GM21360 (cell line): ENCODE results near the gene GTF2E1.
A peak's percentile ranks its signal among the peaks of the same experiment; 100 is the strongest.
"Not testable (repeated sequence)": the region's sequence is repeated elsewhere in the genome, so short reads cannot be mapped to it uniquely, and the experiment has no call there.

Experiments used
- ATAC-seq: cut with Tn5 transposase; IDR thresholded peaks from one replicate; pipeline ENCODE4 v1.9.1; 2021; ENCODE audit warnings: mild to moderate bottlenecking, moderate library complexity; ENCODE audit not compliant: unreplicated experiment

The GTF2E1 gene

DNA sequence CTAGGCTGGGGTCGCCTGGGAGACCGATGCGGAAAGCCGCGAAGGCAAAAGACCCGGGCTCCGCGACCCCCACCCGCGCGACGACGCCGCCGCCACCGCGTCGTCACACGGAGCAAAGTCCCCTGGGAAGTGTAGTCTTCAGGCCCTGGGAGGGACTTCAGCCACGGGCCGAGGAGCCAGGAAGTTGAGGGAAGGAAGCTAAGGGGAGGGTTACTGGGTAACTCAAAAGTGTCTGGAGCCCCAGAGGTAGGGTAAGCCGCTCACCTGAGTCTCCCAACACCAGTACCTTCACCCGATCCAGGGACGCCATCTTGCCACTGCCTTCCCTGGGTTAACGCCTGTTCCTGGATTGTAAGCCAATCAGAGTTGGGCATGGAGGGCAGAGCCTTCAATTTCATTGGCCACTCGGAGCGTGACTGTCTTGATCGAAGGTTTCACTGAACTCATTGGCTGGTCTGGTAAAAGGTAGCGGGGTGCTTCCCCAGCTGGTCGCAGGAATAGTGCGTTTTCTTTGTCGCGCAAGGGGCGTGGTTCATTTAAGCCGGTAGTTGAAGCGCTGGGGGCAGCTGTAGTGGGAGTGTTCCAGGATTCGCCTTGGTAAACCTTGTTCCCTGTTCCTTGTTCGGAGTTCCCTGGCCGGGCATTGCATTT is at the start of gene GTF2E1, which contains the start of gene RABL3:
GTF2E1 (plus strand) TSS at position 547 of the 651 bp plus-strand sequence. CDS start 7,809 bp downstream, outside the sequence.
RABL3 (minus strand) TSS at position 319 of the 651 bp plus-strand sequence; CDS start at position 310, 9 bp downstream.
- ATAC-seq, result peak; percentile 97

DNA sequence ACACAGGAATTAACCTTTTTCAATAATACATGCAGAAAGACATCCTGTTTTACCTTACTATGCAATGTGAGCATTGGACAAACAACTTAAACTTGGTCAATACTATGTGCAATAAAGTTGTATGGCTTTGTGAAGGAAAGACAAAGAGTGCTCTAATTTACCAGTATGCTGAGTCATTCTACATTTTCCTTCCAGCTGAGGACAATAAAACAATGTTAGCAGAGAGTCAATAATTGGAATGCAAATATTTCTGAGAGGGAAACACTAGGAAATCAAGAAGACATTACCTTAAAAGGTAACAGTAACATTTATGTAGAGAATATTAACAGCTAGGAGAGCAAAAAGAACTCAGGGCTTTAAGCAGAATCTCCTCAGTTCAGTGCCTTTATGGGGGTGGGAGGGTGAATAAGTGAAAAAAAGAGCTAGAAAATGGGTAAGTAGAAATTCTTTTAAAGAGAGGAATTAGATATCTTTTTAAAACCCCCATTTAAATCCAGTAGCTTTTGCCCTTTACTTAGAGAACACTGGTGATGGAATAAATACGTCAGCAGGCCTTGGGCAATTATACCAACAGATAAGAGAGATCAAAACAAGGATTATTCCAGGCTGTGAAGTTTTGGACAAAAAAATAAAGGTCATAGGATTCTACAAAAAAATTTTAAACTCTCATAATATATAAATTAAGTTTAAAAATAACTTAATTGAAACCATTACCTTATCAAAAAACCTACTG is 48.9 kb upstream of the GTF2E1 start:
- no peak for ATAC-seq

DNA sequence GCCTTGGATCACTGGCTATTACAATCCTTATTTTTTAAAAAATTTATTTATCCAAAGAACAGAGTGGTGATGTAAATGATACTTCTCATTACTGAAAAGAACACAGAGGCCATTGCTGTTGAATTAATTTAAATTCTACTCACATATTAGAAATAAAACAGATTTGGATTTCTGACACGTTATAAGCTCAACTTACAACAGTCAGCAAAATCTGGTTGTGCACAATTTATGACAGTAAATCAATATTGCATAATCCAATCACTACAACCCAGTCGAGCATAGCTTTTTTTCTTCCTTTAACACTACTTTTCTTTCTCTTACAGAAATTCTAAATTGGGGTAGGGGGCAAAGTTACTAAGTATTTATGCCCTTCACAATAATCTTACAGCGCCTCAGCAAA is 43.2 kb upstream of the GTF2E1 start:
- ATAC-seq, result no peak

DNA sequence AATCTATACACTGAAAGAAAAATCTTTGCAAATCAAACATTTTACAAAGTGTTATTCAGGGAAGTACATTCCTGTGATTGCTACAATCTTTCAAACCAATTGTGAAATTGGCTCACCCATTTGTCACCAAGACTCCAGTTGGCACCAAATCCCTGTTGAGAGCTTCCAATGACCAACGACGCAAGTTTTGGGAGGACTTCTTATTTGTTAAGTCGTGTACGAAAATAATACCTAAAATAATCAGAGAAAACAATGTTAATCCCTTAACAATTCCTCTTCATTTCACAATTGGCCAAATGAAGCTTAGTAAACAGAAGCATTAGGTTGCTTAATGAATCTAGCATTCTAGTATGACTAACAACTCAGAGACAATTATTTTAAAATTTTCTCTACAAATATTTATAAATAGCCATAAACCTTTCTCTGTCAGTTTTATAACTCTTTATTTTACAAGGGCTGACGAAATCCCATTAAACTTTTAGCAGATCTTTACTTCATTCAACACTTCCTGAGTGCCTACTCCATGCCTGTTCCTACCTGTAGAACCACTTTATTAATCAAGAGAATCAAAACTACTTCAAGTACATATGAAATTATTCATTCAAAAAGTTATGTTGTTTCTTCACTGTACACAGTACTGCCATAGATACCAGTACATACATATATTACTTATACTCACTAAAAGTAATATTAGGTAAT is 36.5 kb upstream of the GTF2E1 start:
- ATAC-seq, result no peak

DNA sequence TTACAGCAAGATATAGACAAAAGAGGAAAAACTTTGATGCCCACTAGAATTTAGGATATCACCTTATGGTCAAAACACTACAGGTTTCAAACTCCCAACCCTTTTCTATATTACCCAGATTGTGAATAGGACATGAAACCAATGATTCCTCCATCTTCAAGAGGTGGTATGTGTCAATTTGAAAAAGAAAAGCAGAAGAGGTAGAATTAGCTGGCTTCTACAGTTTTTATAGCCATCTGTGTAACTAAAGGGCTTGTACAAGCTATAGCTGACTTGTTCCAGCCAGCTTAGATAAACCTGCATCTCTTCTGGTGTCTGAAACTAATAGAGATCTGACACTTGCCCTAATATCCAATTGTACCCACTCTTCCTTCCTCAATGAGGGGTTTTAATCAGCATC is 35.6 kb upstream of the GTF2E1 start:
- no peak for ATAC-seq

DNA sequence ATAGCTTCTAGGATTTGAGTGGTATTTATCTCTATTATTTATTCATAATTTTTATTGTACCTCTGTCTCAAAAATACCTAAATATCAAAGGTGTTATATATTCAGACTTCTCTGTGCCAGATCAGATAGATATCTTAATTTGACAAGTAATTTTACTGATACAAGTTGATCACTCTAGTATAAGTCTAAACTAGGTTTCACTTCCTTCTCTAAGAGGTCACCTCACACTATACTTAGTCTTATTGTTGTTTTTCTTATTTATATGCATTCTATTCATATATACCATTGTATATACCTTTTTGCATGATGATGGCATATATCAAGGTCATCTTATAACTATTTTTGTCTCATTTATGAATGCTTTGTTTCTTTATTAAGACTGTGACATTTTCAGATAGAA is 34.1 kb upstream of the GTF2E1 start:
- no peak for ATAC-seq

DNA sequence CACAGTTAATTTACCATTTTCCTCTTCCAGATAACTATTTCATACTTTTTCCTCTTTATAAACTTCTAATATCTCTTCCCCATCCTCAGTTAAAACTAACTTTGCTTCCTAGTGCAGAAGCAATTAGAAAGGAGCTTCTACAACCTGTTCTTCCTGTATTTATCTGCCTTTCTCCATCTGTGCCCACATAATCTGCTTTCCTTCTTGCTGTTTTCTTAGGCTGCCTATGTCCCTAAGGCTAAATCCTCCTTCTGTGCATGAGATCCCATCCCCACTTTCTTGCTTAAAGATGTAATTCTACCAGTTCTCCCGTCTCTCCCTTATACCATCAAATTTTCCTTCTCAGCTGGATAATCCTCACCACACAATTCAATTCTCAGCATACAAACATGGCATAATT is 32.2 kb upstream of the GTF2E1 start:
- ATAC-seq, result no peak

DNA sequence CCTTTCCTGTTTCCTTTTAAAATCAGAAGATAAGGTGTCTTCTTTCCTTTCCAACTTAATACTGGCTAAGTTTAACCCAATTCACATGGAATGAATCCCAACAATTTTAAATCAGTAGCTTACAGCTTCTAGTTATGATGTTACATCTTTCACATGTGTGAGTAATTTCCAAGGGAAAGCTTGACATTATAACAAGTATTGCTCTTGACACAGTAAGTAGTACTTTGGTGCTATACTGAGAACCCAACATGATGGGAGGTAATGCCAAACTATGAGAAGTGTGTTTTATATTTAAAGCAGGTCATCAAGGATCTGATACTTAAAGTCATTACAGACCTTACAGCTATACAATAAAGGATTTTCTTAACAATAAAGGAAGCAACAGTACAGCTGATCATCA is 29.3 kb upstream of the GTF2E1 start:
- ATAC-seq, result no peak

DNA sequence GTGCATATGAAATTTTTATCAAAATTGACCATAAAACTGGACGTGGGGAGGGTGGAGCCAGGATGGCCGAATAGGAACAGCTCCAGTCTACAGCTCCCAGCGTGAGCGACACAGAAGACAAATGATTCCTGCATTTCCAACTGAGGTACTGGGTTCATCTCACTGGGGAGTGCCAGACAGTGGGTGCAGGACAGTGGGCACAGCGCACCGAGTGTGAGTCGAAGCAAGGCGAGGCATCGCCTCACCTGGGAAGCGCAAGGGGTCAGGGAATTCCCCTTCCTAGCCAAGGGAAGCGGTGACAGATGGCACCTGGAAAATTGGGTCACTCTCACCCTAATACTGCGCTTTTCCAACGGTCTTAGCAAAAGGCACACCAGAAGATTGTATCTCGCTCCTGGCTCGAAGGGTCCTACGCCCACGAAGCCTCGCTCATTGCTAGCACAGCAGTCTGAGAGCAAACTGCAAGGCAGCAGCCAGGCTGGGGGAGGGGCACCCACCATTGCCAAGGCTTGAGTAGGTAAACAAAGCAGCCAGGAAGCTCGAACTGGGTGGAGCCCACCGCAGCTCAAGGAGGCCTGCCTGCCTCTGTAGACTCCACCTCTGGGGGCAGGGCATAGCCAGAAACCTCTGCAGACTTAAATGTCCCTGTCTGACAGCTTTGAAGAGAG is 23.2 kb upstream of the GTF2E1 start:
- ATAC-seq, result not testable (repeated sequence)

DNA sequence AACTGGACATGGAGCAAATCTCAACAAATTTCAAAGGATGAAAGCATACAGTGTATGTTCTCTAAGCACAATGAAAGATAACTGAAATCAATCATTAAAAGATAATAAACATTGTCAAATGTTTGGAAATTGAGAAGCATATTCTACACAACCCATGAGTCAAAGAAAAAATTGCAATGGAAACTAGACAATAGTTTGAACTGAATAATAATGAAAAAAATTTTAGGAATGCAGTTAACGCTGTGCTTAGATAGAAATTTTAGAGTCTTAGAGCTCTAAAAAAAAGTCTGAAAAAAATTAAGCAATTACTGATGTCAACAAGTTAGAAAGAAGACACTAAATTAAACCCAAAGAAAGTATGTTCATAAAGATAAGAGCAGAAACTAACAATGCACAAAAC is 15.8 kb upstream of the GTF2E1 start:
- ATAC-seq, result no peak

DNA sequence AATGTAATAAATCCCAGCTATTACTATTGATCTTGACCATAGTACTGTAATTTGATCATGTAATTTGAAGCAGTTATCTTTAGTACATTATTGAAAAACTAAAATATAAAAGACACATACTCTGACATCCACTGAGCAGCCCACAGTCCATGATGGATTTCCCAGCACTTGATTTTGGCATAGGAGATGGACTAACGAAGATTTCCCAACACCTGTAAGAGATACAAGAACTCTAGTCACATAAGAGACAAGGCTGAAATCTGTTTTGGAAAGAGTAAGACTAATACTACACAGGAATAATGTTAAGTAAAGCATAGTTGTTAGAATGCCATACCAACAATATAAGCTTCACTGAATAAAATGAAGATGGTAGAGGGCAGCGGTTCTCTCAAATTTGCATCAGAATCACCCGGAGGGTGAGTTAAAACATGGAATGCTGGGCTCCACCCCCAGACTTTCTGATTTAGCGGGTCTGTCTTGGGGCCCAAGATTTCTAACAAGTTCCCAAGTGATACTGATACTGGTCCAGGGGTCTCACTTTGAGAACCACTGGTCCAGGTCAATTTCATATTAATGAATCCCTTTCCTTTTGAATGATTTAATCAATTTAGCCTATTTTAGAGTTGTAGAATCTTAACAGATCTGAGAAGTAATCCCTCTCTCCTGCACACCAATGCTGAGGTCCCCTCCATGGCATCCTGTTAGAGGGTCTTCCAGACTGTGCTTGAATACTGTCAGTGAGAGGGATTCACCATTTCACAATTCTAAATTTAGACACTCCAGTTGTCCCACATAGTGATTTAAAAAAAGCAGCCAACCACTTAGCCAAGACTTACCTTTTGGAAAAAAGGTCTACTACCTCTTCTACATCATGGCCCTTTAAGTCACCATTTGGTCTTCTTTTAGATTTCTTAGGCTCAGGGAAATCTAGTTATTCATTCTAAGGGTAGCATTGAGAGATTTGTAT is 11.7 kb upstream of the GTF2E1 start:
- ATAC-seq, result no peak

DNA sequence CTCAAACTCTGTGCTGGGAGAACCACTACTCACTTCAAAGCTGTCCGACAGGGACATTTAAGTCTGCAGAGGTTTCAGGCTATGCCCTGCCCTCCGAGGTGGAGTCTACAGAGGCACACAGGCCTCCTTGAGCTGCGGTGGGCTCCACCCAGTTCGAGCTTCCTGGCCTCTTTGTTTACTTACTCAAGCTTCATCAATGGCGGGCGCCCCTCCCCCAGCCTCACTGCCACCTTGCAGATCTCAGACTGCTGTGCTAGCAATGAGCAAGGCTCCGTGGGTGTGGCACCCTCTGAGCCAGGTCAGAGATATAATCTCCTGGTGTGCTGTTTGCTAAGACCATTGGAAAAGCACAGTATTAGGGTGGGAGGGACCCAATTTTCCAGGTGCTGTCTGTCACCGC is 4.5 kb upstream of the GTF2E1 start:
- ATAC-seq, result not testable (repeated sequence)

DNA sequence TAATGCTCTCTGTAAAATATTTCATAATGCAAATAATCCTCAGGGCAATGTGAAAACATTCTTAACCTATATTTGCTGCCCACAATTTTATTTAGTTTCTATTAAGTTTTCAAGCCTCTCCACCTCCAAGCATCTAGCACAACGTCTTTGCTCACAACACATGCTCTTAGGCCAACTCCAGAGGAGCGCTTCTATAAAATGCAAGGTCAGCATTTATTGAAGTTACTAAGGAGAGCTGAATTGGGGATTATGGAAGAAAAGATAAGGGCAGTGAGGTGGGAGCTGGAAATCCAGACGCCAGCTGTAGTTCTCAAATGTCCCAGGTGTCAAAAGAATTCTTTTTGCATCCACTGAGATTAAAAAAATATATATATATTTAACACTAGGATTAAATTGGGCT is 1.2 kb upstream of the GTF2E1 start:
- no peak for ATAC-seq

DNA sequence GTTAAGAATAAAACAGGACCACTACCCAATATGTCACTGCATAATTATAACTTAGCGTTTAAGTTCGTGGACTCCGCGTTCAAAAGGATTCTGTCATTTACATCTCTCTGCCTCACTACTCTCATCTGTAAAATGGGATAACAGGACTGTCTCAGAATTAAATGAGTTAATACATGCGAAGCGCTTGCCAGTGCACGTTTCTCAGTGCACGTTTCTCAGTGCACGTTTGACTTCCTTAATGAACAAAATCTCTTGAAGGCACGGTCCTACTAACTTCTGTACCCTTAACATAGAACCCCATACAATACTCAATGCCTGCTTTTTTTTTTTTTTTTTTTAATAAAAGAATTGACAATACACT is 727 bp upstream of the GTF2E1 start:
- ATAC-seq, result peak; percentile 15

DNA sequence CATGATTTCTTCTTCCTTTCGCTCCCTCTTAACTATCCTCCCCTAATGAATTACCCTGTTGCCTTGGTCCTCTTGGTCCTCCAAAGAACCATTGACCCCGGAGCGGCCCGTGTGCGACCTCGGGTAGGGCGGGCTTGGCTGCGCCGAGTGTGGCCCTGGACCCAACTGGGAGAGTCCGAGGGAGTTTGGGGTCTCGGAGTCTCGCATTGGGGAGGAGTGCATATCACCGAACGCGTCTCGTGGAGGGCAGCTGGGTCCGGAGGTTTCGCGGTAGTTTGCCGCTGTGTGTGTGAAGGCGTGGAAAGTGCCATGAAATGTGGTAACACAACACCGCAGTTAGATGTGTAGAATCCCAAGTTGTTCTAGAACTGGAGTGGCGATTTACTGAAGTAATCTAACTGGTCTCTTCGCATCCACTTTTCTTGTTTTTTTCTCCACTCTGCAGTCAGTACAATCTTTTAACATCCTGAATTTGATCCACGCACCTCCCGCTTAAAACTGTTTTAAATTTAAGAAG is 363 bp downstream of the GTF2E1 start:
- peak; percentile 21 for ATAC-seq

DNA sequence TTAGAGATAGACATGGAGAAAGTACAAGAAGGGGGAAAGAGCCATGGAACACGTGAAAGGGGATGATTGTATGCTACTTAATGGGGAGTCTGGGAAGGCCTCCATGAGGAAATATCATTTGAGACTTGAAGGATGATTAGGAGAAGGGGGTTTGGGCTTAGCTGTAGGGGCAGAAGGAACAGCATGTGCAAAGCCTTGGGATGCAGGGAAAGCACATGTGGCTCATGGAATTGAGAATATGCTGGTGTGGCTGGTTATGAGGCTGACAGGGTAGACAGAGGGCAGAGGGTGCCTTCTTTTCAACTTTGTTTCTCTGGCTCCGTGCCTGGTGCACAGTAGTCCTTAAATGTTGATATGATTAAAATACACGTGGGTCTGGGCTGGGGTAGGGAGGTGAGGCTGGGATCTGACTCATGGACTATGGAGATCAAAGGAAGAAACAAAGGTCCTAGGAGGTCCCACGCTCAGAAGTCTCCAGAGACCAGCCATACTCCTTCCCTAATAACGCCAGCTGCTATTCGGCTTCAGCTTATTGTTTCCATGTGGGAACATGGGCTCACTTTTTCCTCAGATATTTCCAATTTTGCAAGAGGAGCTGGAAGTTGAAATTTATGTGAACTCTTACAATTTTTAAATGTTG is 1.1 kb downstream of the GTF2E1 start:
- ATAC-seq, result no peak

DNA sequence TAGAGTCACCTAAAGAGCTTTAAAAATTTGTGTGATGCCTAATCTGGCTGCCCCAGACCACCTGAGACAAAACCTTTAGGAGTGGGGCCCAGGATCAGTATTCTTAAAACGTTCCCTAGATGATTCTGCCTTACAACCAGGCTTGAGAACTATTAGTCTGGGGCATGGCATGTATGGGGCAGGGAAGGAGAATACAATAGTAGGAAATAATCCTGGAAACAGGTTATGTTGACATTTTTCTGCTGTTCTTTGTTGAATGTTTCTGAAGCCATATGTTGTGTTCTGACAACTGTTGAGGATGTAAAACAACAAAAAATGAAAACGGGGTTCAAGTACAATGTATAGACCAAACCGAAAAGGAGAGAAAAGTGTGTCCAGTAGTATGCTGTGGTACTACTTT is 2.9 kb downstream of the GTF2E1 start:
- no peak for ATAC-seq

DNA sequence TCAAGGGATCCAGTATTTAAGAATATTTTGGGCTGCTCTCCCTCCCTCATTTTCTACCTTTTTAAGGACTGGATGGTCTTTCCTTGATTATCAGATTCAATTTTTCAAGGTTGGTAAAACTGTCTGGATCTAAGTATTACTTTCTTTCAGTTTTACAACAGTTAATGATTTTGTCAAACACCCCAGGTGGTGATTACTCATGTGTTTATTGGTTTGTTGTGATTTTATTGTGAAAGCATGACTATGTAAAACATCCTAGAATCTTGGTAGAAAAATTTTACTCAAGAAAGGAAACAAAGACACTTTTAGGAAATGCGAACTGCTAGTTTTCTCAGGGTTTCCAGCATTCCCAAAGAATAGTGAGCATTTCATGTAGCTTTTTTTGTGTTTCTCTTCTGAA is 7.3 kb downstream of the GTF2E1 start:
- ATAC-seq, result no peak

DNA sequence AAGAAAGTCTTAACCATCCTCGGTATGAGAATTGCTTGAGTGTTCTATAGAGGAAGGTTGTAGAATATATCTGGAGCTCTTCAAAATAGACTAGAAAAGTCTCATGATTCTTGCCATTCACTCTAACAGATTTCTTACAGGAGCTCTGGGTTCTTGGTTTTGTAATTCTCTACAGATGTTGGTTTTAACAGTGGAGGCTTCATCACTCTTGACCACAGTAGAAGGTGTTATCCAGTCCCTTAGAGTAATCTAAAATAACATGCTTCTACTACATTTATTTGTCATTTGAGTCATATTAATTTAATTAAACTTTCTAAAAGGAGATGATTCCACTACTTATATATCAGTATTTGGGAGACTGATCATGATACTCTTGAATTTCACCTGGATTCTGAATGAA is 9.7 kb downstream of the GTF2E1 start:
- no peak for ATAC-seq

DNA sequence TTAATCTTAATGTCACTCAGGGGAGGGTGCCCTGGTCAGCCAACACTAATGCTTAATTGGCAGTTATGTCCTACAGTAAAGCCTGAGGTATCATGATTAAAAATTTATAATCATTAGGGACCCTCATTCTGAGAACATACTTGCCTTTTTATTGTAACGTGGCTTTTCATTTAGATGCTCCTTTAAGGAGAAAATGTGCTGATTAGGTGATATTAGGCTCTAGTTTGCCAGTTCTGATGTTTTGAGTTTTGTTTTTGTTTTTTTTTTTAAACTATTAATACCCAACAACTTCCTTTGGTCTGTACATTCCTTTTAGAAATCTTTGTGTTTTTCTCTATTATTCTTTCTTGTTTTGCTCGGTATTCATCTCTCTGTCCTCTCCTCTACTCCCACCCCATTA is 10.3 kb downstream of the GTF2E1 start:
- ATAC-seq, result no peak
